Measurements from ENCODE around the gene SPATA2L. TPM values are rescaled to one million over a fixed set of nuclear protein-coding genes. Genes with fewer than 3 reads are reported as not detected.

Gene SPATA2L
- polyA plus RNA-seq, 1 of the 3 experiments (the other 2 are of a cell fraction): 8.6 TPM

DNA sequence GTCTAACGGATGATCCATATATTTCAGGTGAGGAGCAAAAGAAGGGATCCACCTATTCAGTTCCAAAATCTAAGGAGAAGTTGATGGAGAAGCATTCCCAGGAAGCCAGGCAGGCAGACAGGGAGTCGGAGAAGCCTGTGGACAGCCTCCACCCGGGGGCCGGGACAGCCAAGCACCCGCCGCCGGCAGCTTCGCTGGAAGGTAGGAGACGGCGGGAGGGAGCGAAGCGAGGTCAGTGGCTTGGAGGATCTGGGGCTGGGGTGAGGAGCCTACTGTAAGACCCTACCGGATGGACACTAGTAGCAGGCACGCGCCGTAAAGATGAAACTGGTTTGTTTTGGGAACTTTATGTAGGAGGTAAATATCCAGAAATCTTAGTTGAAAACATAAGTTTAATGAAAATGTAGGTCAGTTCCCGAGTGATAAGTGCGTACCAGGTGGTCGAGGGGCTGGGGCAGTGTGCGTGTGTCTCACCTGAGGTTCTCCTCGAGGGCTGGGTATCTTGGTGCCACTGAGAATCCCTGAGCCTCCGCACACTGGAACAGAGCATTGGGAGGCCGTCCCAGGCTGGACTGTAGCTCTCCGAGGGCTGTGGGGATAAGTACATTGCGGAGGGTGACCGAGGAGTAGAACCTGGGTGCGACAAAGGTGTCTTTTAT lies 43.2 kb downstream of the SPATA2L start:
- DNase-seq: peak; percentile 71

GRCh38 chr16:89657442-89658220 lies 43.9 kb downstream of the SPATA2L start, which contains the start of the genes CHMP1A and SPATA33:
Gene CHMP1A, minus strand, starts transcription at chr16:89657708. Its CDS starts 120 bp downstream, at chr16:89657588.
Gene SPATA33, plus strand, starts transcription at chr16:89657836. Its CDS starts 76 bp downstream, at chr16:89657912.
- H3K9me2 ChIP-seq: no peaks in the 10 kb centered on the region
- H3K4me3 ChIP-seq (ENCODE audit: low read depth in 2 of 2, low read length in 1 of 2): peak within 1 kb of the TSS; percentile 83 to 89
- ChIA-PET CTCF (interaction anchor here (0.6 to 2.9 kb wide), 6 partner anchors 10 to 44 kb away, joined by 3 to 8 read pairs (median 4); partner anchors contain the start of gene SPATA2L), POLR2A (interaction anchor here (0.8 to 1.2 kb wide), 5 partner anchors 10 to 39 kb away, joined by 3 to 4 read pairs (median 3); partner anchors contain the start of gene CDK10)
- DNase-seq: peak; percentile 99
- peak within 1 kb of the TSS; percentile 83 for H3K9ac ChIP-seq
- peaks cover 12% of the 10 kb centered on the region; the same call in 1 of the 2 replicates for H4K20me1 ChIP-seq (ENCODE audit: insufficient read depth)
- H2AFZ ChIP-seq (ENCODE audit: low read depth): peak within 1 kb of the TSS; percentile 80; the same call in 1 of the 2 replicates
- H3K27ac ChIP-seq (ENCODE audit: low read depth in 2 of 2, low read length in 1 of 2): peak within 1 kb of the TSS; percentile 60 to 75
- peaks cover 79% of the 10 kb centered on the region for H3K79me2 ChIP-seq (ENCODE audit: insufficient read depth)
- H3K36me3 ChIP-seq (replicated peaks in 1 of 2; ENCODE audit: control insufficient read depth in 1 of 2, insufficient read depth in 2 of 2, low read length in 1 of 2): peaks cover 17 to 18% of the 10 kb centered on the region in 2 experiments
- peaks cover 0 to 14% of the 10 kb centered on the region in 2 experiments; a peak in 1 of 4 replicates for H3K4me1 ChIP-seq (ENCODE audit: control insufficient read depth in 1 of 2, insufficient read depth in 2 of 2, low read depth in 1 of 2, low read length in 1 of 2)
- H3F3A ChIP-seq (replicated peaks; ENCODE audit: insufficient read depth): no peaks in the 10 kb centered on the region
- H3K27me3 ChIP-seq (ENCODE audit: insufficient read depth): no peaks in the 10 kb centered on the region
- WGBS (ENCODE audit: low lambda C conversion rate): 3% methylated on average over 33 of the region's 99 CpGs
- peak within 1 kb of the TSS; percentile 87 for H3K4me2 ChIP-seq
- no peaks in the 10 kb centered on the region for H3K9me3 ChIP-seq
- TF ChIP-seq MEF2A (IDR thresholded peaks at IDR 0.05; ENCODE audit: borderline replicate concordance, low read depth) (no peak), CHD2 (IDR thresholded peaks at IDR 0.05; ENCODE audit: low read length, partially characterized antibody) (peak; percentile 99), NRF1 (IDR thresholded peaks at IDR 0.05; ENCODE audit: low read depth, low read length) (peak; percentile 56), TAF1 (IDR thresholded peaks at IDR 0.05; ENCODE audit: borderline replicate concordance, low read depth, low read length) (peak; percentile 60), ELF1 (IDR thresholded peaks at IDR 0.05) (peak; percentile 94), NFIC (IDR thresholded peaks at IDR 0.05; ENCODE audit: borderline replicate concordance) (no peak), USF1 (IDR thresholded peaks at IDR 0.05; ENCODE audit: borderline replicate concordance, low read depth) (no peak), YY1 (IDR thresholded peaks at IDR 0.05; ENCODE audit: low read depth) (no peak), MXI1 (IDR thresholded peaks at IDR 0.05; ENCODE audit: low read depth, low read length) (peak; percentile 77), POLR2AphosphoS5 (IDR thresholded peaks at IDR 0.05; ENCODE audit: low read depth, low read length) (peak; percentile 44), EZH2phosphoT487 (IDR thresholded peaks at IDR 0.05; ENCODE audit: borderline replicate concordance, low read depth) (no peak), RAD21 (IDR thresholded peaks at IDR 0.05; ENCODE audit: low read length) (no peak), SIN3A (IDR thresholded peaks at IDR 0.05; ENCODE audit: borderline replicate concordance, low read depth, low read length) (peak; percentile 95), GABPA (IDR thresholded peaks at IDR 0.05; ENCODE audit: low read depth) (peak; percentile 91), FOSL2 (IDR thresholded peaks at IDR 0.05; ENCODE audit: borderline replicate concordance, low read depth) (0 out of 2 replicates have a peak, but pooled peaks have one; percentile 6), IRF3 (IDR thresholded peaks at IDR 0.05; ENCODE audit: low read depth, low read length) (no peak), FOXM1 (IDR thresholded peaks at IDR 0.05; ENCODE audit: low read depth) (no peak), EP300 (IDR thresholded peaks at IDR 0.05; ENCODE audit: borderline replicate concordance in 1 of 2, low read depth in 1 of 2, low read length in 1 of 2) (no peak)
- TF ChIP-seq, protein P1, sequence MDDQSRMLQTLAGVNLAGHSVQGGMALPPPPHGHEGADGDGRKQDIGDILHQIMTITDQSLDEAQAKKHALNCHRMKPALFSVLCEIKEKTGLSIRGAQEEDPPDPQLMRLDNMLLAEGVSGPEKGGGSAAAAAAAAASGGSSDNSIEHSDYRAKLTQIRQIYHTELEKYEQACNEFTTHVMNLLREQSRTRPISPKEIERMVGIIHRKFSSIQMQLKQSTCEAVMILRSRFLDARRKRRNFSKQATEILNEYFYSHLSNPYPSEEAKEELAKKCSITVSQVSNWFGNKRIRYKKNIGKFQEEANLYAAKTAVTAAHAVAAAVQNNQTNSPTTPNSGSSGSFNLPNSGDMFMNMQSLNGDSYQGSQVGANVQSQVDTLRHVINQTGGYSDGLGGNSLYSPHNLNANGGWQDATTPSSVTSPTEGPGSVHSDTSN (IDR thresholded peaks at IDR 0.05): no peak
- TF ChIP-seq, protein P2, sequence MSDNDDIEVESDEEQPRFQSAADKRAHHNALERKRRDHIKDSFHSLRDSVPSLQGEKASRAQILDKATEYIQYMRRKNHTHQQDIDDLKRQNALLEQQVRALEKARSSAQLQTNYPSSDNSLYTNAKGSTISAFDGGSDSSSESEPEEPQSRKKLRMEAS (IDR thresholded peaks at IDR 0.05; ENCODE audit: low read depth): peak; percentile 63

More for the DNA sequence above, 43.2 kb downstream of the SPATA2L start:
- POLR2A ChIA-PET: interaction anchor here (1.0 kb wide), 1 partner anchor 16 kb away, joined by 3 read pairs; no protein-coding TSS in a partner anchor
- Histone ChIP-seq H3K9ac (peak overlapping the region; percentile 83), H3K9me3 (no peaks in the 10 kb centered on the region), H3K4me2 (peak overlapping the region; percentile 87), H3K36me3 (replicated peaks in 1 of 2; ENCODE audit: control insufficient read depth in 1 of 2, insufficient read depth in 2 of 2, low read length in 1 of 2) (peaks cover 15 to 21% of the 10 kb centered on the region in 2 experiments), H3K9me2 (no peaks in the 10 kb centered on the region), H3K27ac (ENCODE audit: low read depth in 2 of 2, low read length in 1 of 2) (peak overlapping the region; percentile 60 to 75), H3K79me2 (ENCODE audit: insufficient read depth) (peaks cover 74% of the 10 kb centered on the region), H3K4me1 (ENCODE audit: control insufficient read depth in 1 of 2, insufficient read depth in 2 of 2, low read depth in 1 of 2, low read length in 1 of 2) (peaks cover 0 to 13% of the 10 kb centered on the region in 2 experiments; a peak in 1 of 4 replicates), H3F3A (replicated peaks; ENCODE audit: insufficient read depth) (no peaks in the 10 kb centered on the region), H3K4me3 (ENCODE audit: low read depth in 2 of 2, low read length in 1 of 2) (peak overlapping the region; percentile 83 to 89), H3K27me3 (ENCODE audit: insufficient read depth) (no peaks in the 10 kb centered on the region), H4K20me1 (ENCODE audit: insufficient read depth) (peaks cover 10% of the 10 kb centered on the region; the same call in 1 of the 2 replicates), H2AFZ (ENCODE audit: low read depth) (peak overlapping the region; percentile 80; the same call in 1 of the 2 replicates)
- TF ChIP-seq MXI1 (IDR thresholded peaks at IDR 0.05; ENCODE audit: low read depth, low read length): no peak
- 0 out of 2 replicates have a peak, but pooled peaks have one; percentile 0 for TF ChIP-seq FOSL2 (IDR thresholded peaks at IDR 0.05; ENCODE audit: borderline replicate concordance, low read depth)
- WGBS (ENCODE audit: low lambda C conversion rate): 7% methylated on average over 25 of the region's 27 CpGs
- CTCF ChIA-PET: interaction anchor here (0.6 to 2.9 kb wide), 3 partner anchors 9 to 23 kb away, joined by 3 to 8 read pairs (median 4); no protein-coding TSS in a partner anchor

Data from SK-N-SH (cell line).